IPS DF 4.7 (cell line): ENCODE measurements around the gene ITGA6.

ENCODE experiments used
- DNase-seq: peaks from one replicate; pipeline ENCODE4 v3.0.0-alpha.2; 2013; ENCODE audit warnings: low spot score; ENCODE audit errors: extremely low read depth

Gene ITGA6

GRCh38 chr2:172440795-172441194 lies 13.4 kb downstream of the ITGA6 start:
- DNase-seq: no peak

- no peak for DNase-seq
Observed at GRCh38 chr2:172442072-172442895, 14.9 kb downstream of the ITGA6 start.

- no peak for DNase-seq
Observed at GRCh38 chr2:172445851-172446250, 18.5 kb downstream of the ITGA6 start.

- no peak for DNase-seq
Observed at GRCh38 chr2:172446474-172447063, 19.2 kb downstream of the ITGA6 start.

GRCh38 chr2:172447811-172448493 lies 20.6 kb downstream of the ITGA6 start:
- no peak for DNase-seq

- no peak for DNase-seq
Observed at GRCh38 chr2:172448544-172449267, 21.3 kb downstream of the ITGA6 start.

- no peak for DNase-seq
Observed at GRCh38 chr2:172449911-172450550, 22.6 kb downstream of the ITGA6 start.

- no peak for DNase-seq
Observed at GRCh38 chr2:172451923-172452322, 24.5 kb downstream of the ITGA6 start.

- no peak for DNase-seq
Observed at GRCh38 chr2:172452845-172453244, 25.5 kb downstream of the ITGA6 start.

- DNase-seq: no peak
Observed at GRCh38 chr2:172454404-172455120, 27.2 kb downstream of the ITGA6 start.

GRCh38 chr2:172455121-172455515 lies 27.7 kb downstream of the ITGA6 start:
- DNase-seq: no peak

- DNase-seq: no peak
Observed at GRCh38 chr2:172456002-172456401, 28.6 kb downstream of the ITGA6 start.

GRCh38 chr2:172457536-172457935 lies 30.1 kb downstream of the ITGA6 start:
- no peak for DNase-seq

GRCh38 chr2:172458561-172459124 lies 31.3 kb downstream of the ITGA6 start:
- no peak for DNase-seq

GRCh38 chr2:172460780-172461201 lies 33.4 kb downstream of the ITGA6 start:
- DNase-seq: no peak

GRCh38 chr2:172461591-172462372 lies 34.4 kb downstream of the ITGA6 start:
- DNase-seq: no peak

GRCh38 chr2:172462373-172462848 lies 35.0 kb downstream of the ITGA6 start:
- DNase-seq: no peak

- DNase-seq: no peak
Observed at GRCh38 chr2:172462849-172463381, 35.5 kb downstream of the ITGA6 start.
